HUES64 (cell line): ENCODE measurements around the gene DENND2C. TPM values are rescaled to one million over a fixed set of nuclear protein-coding genes. Genes with fewer than 3 reads are reported as not detected.

Experiments used
- H3K27ac ChIP-seq: 2 replicates; pipeline ENCODE4 v1.7.0; 2013; ENCODE audit warnings: low read depth, low read length, inconsistent platforms
- H3K27me3 ChIP-seq: 2 replicates; pipeline ENCODE4 v1.6.1; 2013; ENCODE audit warnings: mild to moderate bottlenecking, low read length; ENCODE audit not compliant: insufficient read depth
- H3K36me3 ChIP-seq: 2 replicates; pipeline ENCODE4 v1.6.1; 2013; ENCODE audit warnings: mild to moderate bottlenecking, low read length; ENCODE audit not compliant: insufficient read depth
- H3K4me1 ChIP-seq: 2 replicates; pipeline ENCODE4 v1.6.1; 2013; ENCODE audit warnings: mild to moderate bottlenecking, low read length, moderate library complexity; ENCODE audit not compliant: insufficient read depth
- H3K4me3 ChIP-seq: 2 replicates; pipeline ENCODE4 v1.5.1; 2013; ENCODE audit warnings: mild to moderate bottlenecking, low read length, moderate library complexity
- H3K9ac ChIP-seq: 2 replicates; pipeline ENCODE4 v1.6.1; 2013; ENCODE audit warnings: mild to moderate bottlenecking, low read depth, low read length
- H3K9me3 ChIP-seq: 2 replicates; pipeline ENCODE4 v1.6.1; 2013; ENCODE audit warnings: low read depth, low read length; ENCODE audit not compliant: insufficient read depth
- WGBS: fragments of 150-250, 120-280 bp; methylation state at CpG from one replicate; pipeline ENCODE4 v1.1.7; 2013; ENCODE audit warnings: missing lambda C conversion rate; 5-methylcytosine and 5-hydroxymethylcytosine counted together
- polyA plus RNA-seq, 2 experiments: library from polyadenylated mRNA; stranded (reverse); fragments of 50-300 nt; gene quantifications; one replicate each; pipeline ENCODE4 v1.2.3, GENCODE V29; 2013

Gene DENND2C, protein sequence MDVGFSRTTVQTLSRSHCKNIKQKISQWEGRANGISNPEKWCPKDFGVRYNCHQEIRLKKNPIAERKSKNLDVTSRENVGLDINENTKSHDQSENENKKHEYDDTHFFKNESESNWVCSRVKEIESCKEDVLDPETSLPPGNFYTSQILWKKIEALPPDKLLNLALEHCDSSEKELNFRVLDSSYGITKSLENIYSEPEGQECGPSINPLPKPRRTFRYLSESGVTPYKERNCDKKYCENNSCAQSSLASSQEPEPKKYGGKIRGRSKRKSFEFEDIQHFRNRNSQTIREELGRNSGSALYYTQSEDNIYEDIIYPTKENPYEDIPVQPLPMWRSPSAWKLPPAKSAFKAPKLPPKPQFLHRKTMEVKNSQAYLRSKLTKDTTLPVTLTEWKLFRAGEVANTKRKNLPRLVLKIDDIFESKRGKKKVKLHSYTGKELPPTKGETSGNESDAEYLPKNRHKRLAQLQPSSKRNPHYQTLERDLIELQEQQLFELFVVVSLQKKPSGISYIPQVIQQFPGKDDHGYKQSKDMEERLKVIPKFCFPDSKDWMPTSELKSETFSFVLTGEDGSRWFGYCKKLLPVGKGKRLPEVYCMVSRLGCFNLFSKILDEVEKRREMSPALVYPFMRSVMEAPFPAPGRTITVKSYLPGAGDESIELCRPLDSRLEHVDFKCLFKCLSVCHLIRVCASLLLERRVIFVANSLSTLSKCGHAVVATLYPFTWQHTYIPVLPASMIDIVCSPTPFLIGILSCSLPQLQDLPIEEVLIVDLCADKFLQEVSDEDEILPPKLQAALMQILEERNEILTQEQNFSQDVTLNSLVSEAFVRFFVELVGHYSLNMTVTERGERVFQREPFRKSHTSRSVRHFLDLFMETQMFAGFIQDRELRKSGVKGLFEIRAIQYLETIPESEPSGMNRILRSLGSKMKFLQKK
- 1.7 TPM for polyA plus RNA-seq (2013, experiment 1 of 2)
- polyA plus RNA-seq (2013, experiment 2 of 2) = 1.3 TPM

DNA sequence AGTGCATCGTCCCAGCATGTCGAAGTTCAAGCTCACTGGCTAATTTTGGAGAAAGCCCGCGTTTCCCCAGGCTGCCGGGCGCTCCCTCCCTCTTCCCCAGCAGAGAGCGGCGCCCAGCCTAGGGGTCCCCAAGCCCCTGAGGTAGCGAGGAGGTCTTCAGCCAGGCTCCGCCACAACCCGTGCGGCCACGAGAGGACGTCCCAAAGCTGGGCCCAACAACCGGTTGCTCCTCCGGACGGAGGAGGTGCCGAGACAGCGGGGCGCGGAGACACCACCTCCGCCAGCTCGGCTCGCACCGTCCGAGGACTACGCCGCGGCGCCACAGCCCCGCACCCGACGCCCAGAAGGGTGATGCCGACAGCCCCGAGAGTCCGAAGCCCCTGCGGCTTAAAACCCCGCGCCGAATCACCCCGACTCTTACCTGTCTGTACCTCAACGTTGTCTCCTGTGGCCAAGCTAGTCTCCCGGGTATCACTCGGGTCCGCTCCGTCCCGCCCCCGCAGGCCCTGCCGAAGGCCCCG lies at the start of gene DENND2C:
DENND2C (minus strand) TSS at position 488 of the 521 bp plus-strand sequence. CDS start 44,065 bp downstream, outside the sequence.
- H3K4me3 ChIP-seq = peak within 1 kb of the TSS; percentile 98
- H3K36me3 ChIP-seq = no peaks in the 10 kb centered on the region
- peaks cover 7% of the 10 kb centered on the region; the same call in 1 of the 2 replicates for H3K4me1 ChIP-seq
- peak within 1 kb of the TSS; percentile 57; the same call in 1 of the 2 replicates for H3K27ac ChIP-seq
- peaks cover 65% of the 10 kb centered on the region for H3K27me3 ChIP-seq
- WGBS = under 1% methylated on average over 50 of the region's 50 CpGs
- H3K9ac ChIP-seq = peak within 1 kb of the TSS; percentile 68
- no peaks in the 10 kb centered on the region for H3K9me3 ChIP-seq

DNA sequence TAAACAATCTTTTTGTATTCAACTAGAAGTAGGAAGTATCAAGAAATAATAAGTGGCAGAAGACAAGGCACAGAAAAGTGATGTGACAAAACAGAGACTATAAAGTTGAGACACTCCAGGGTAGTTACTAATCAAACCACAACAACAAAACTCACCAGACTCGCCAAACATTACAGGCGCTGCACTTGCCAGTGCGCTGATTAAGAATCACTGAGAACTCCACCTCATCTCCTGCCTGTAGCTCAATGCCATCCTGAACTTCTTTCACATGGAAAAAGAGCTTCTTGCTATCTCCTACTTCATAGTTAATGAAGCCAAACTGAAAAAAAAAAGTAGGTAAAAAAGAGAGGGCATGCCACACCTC lies 49.6 kb upstream of the DENND2C start:
- WGBS = 96% methylated on average over 3 of the region's 3 CpGs
- peaks cover 87% of the 10 kb centered on the region for H3K36me3 ChIP-seq
- H3K27me3 ChIP-seq = no peaks in the 10 kb centered on the region
- no peak overlapping the region for H3K27ac ChIP-seq
- H3K9me3 ChIP-seq = no peaks in the 10 kb centered on the region
- peaks cover 12% of the 10 kb centered on the region; the same call in 1 of the 2 replicates for H3K4me1 ChIP-seq
- no peak overlapping the region for H3K9ac ChIP-seq
- no peak overlapping the region for H3K4me3 ChIP-seq

DNA sequence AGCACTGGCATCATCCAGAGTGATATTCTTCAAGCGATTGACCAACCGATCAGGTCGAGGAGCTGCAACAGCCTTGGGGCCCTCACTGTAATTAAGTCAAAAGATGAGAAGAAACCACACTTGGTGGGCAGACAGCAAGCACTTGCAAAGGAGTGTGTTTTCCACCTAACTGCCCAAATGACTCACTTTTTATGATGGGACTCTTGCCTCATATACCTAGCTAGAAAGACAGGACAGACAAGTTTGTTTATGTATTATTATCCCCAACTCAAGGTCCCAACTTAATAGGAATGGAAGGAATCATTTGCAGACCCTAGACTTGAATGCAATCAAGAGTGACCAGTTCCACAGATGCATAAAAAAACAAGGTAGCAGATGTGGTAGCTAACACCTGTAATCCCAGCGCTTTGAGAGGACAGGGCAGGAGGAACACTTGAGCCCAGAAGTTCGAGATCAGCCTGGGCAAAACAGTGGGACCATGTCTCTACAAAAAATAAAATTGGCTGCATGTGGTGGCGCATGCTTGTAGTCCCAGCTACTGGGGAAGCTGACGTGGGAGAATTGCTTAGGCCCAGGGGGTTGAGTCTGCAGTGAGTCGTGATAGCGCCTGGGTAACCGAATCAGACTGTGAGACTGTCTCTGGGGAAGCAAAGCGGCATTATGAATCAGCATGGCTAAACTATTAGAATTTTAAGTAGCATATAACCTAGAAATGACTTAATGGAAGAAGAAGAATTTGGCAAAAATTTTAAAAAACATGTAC lies 49.0 kb upstream of the DENND2C start:
- H3K27me3 ChIP-seq = no peaks in the 10 kb centered on the region
- no peak overlapping the region for H3K9ac ChIP-seq
- H3K4me1 ChIP-seq = peaks cover 12% of the 10 kb centered on the region; the same call in 1 of the 2 replicates
- 92% methylated on average over 11 of the region's 11 CpGs for WGBS
- H3K36me3 ChIP-seq = peaks cover 87% of the 10 kb centered on the region
- no peak overlapping the region for H3K27ac ChIP-seq
- no peaks in the 10 kb centered on the region for H3K9me3 ChIP-seq
- H3K4me3 ChIP-seq = no peak overlapping the region

DNA sequence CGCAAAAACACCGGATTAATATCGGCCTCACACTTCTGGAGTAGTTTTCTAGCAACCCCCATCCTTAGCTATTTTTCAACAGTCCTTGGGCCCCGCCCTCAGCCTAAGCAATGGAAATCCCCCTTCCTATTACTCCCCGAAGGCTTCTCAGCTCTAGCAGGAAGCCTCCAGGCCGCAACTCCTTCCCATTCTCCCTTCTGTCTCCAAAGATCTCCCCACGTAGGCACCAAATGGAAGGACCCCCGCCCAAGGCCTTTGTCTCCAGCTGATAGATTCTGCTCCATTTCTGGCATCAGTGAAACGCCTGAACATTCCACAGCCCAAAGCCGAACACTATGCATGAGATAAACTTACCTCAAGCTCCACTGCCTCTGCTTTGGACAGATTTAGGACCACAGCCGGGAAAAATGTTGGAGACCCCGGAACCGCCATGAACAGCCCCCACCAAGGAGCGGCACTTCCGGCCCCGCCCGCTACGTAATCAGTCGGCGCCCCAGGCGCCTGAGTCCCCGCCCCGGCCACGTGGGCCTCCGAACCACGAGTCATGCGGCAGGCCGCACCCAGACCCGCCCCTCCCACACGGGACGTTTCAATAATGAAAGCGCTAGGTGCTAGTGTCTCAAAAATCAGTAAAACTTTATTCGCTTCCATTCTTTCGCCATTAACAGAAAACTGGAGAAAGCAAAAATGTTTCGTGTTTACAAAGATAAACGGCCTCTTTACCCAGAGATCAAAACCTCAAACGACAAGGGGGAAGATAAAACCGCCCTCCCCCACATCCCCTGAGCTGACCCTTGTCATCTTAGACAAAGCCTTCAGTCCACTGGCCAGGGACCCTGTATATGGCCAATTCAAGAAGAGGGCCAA lies 46.7 kb upstream of the DENND2C start, which contains the start of gene NRAS:
NRAS (minus strand) TSS at position 468 of the 867 bp plus-strand sequence. CDS start 611 bp downstream, outside the sequence.
- peak within 1 kb of the TSS; percentile 81 for H3K27ac ChIP-seq
- H3K9me3 ChIP-seq = no peaks in the 10 kb centered on the region
- peaks cover 12% of the 10 kb centered on the region; the same call in 1 of the 2 replicates for H3K4me1 ChIP-seq
- H3K36me3 ChIP-seq = peaks cover 87% of the 10 kb centered on the region
- peak within 1 kb of the TSS; percentile 89 for H3K4me3 ChIP-seq
- WGBS = under 1% methylated on average over 38 of the region's 38 CpGs
- no peaks in the 10 kb centered on the region for H3K27me3 ChIP-seq
- H3K9ac ChIP-seq = peak within 1 kb of the TSS; percentile 97

DNA sequence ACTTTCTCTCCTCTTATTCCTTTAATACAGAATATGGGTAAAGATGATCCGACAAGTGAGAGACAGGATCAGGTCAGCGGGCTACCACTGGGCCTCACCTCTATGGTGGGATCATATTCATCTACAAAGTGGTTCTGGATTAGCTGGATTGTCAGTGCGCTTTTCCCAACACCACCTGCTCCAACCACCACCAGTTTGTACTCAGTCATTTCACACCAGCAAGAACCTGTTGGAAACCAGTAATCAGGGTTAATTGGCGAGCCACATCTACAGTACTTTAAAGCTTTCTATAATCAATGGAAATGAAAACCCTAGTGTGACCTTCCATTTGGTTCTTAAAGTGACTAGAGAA lies 46.1 kb upstream of the DENND2C start:
- peaks cover 86% of the 10 kb centered on the region for H3K36me3 ChIP-seq
- H3K27me3 ChIP-seq = no peaks in the 10 kb centered on the region
- H3K27ac ChIP-seq = peak overlapping the region; percentile 81
- H3K4me1 ChIP-seq = peaks cover 12% of the 10 kb centered on the region; the same call in 1 of the 2 replicates
- peak overlapping the region; percentile 97 for H3K9ac ChIP-seq
- peak overlapping the region; percentile 89 for H3K4me3 ChIP-seq
- H3K9me3 ChIP-seq = no peaks in the 10 kb centered on the region
- 37% methylated on average over 3 of the region's 4 CpGs for WGBS

DNA sequence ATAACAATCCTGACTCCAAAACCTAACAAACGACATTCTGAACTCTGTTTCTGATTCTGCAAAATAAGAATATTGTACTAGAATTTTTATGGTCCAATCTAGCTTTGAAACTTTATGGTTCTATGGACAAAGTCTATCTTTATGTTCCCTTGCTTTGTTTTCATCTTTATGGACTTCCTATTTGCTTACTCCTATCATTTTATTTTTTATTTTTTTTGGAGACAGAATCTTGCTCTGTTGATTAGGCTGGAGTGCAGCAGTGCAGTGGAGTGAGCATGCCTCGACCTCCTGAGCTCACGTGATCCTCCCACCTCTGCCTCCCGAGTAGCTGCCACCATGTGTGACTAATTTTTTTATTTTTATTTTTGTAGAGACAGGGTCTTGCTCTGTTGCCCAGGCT lies 43.1 kb upstream of the DENND2C start:
- Histone ChIP-seq H3K36me3 (peaks cover 82% of the 10 kb centered on the region), H3K27ac (no peak overlapping the region), H3K9ac (no peak overlapping the region), H3K27me3 (no peaks in the 10 kb centered on the region), H3K4me3 (no peak overlapping the region), H3K9me3 (no peaks in the 10 kb centered on the region), H3K4me1 (peaks cover 12% of the 10 kb centered on the region; the same call in 1 of the 2 replicates)
- WGBS = 95% methylated on average over 4 of the region's 4 CpGs

DNA sequence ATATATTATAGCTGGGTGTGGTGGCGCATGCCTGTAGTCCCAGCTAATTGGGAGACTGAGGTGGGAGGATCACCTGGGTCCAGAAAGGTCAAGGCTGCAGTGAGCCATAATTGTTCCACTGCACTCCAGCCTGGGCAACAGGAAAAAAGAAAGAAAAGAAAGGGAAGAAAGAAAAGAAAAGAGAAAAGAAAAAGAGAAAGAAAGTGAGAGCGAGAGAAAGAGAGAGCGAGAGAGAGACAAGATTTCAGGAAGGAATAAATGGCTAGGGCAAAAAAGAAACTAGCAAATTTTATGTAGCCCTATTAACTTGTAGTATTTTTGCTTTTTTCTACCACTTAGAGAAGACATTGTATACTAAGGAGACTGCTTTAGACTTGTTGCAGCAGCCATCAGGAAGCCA lies 40.5 kb upstream of the DENND2C start:
- H3K27ac ChIP-seq = no peak overlapping the region
- no peaks in the 10 kb centered on the region for H3K9me3 ChIP-seq
- H3K4me1 ChIP-seq = peaks cover 2% of the 10 kb centered on the region; the same call in 1 of the 2 replicates
- H3K27me3 ChIP-seq = no peaks in the 10 kb centered on the region
- H3K9ac ChIP-seq = no peak overlapping the region
- WGBS = 97% methylated on average over 3 of the region's 3 CpGs
- H3K4me3 ChIP-seq = no peak overlapping the region
- peaks cover 94% of the 10 kb centered on the region for H3K36me3 ChIP-seq

DNA sequence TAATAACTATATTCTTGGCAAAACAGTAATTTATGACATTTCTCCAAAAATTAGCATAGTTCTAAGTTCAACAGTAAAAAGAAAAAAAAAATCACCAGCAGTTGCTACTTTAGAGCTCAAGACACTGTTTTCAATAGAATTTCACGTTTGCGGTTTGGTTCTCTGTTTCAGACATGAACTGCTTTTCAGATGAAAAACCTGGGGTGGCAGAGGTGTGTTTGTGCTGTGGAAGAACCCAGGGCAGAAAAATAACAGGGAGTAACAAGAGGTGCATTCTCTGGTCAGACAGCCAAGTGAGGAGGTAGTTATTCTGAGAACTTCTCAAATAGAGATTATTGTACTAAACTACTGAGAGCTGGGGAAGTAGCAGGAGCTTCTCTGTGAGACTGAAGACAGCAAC lies 37.8 kb upstream of the DENND2C start:
- H3K36me3 ChIP-seq = peaks cover 70% of the 10 kb centered on the region
- WGBS = over 99% methylated on average over 2 of the region's 2 CpGs

DNA sequence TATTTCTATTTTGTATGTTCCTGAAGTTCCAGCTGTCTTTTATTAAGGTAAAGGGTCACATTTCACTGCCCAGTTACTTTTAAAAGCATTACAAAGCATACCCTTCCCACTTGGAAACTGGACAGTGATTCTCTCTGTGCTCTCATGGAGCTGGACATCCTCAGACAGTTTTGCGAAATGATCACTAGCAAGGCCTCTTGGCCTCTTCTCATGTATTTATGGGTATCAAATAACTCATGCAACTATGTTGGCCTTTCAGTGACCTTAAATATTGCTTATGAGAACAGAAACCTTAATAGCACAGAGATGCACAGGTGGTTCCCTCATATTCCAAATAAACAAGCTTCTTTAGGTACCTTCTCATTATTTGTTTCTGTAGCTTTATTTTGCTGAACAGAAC lies 33.4 kb upstream of the DENND2C start:
- H3K9ac ChIP-seq = no peak overlapping the region
- no peaks in the 10 kb centered on the region for H3K9me3 ChIP-seq
- no peak overlapping the region for H3K27ac ChIP-seq
- H3K4me1 ChIP-seq = no peaks in the 10 kb centered on the region
- peaks cover 7% of the 10 kb centered on the region for H3K27me3 ChIP-seq
- H3K4me3 ChIP-seq = no peak overlapping the region
- H3K36me3 ChIP-seq = peaks cover 31% of the 10 kb centered on the region
- WGBS = 96% methylated on average over 1 of the region's 1 CpG

More for the DNA sequence above, 37.8 kb upstream of the DENND2C start:
- no peak overlapping the region for H3K4me3 ChIP-seq
- H3K9ac ChIP-seq = no peak overlapping the region
- no peaks in the 10 kb centered on the region for H3K9me3 ChIP-seq
- H3K27ac ChIP-seq = no peak overlapping the region
- H3K4me1 ChIP-seq = no peaks in the 10 kb centered on the region
- H3K27me3 ChIP-seq = no peaks in the 10 kb centered on the region
